Activated CD4-positive, alpha-beta T cell treated with anti-CD3 and anti-CD28 coated beads, Interleukin-2, amount 50 U/mL, for 4 hours (primary cell): Measurements from ENCODE around the gene MAP3K4.
A peak's percentile ranks its signal among the peaks of the same experiment; 100 is the strongest.
"Not testable (repeated sequence)": the region's sequence is repeated elsewhere in the genome, so short reads cannot be mapped to it uniquely, and the experiment has no call there.

ENCODE experiments used
- DNase-seq, 2 experiments: peaks; one replicate each; pipeline ENCODE4 v3.0.0-alpha.2; 2020

Gene MAP3K4

GRCh38 chr6:161091972-161092701 is 100.6 kb downstream of the MAP3K4 start:
- no peak for DNase-seq

GRCh38 chr6:161094955-161095354 is 103.4 kb downstream of the MAP3K4 start:
- no peak for DNase-seq

- no peak for DNase-seq
These were observed 104.3 kb downstream of the MAP3K4 start for GRCh38 chr6:161095916-161096315.

GRCh38 chr6:161100072-161100471 is 108.5 kb downstream of the MAP3K4 start:
- no peak for DNase-seq

GRCh38 chr6:161101517-161101916 is 109.9 kb downstream of the MAP3K4 start:
- DNase-seq = no peak

- DNase-seq = no peak
These were observed 111.9 kb downstream of the MAP3K4 start for GRCh38 chr6:161103475-161103874.

GRCh38 chr6:161104966-161105365 is 113.4 kb downstream of the MAP3K4 start:
- DNase-seq = no peak

GRCh38 chr6:161105408-161105807 is 113.8 kb downstream of the MAP3K4 start:
- DNase-seq = no peak

- DNase-seq = no peak
These were observed 116.5 kb downstream of the MAP3K4 start for GRCh38 chr6:161107779-161108730.

GRCh38 chr6:161108916-161109315 is 117.3 kb downstream of the MAP3K4 start:
- DNase-seq = no peak

- no peak for DNase-seq
These were observed 117.8 kb downstream of the MAP3K4 start for GRCh38 chr6:161109366-161109765.

GRCh38 chr6:161110028-161110779 is 118.6 kb downstream of the MAP3K4 start:
- no peak for DNase-seq

- no peak for DNase-seq
These were observed 119.7 kb downstream of the MAP3K4 start for GRCh38 chr6:161111261-161111660.

GRCh38 chr6:161115468-161115867 is 123.9 kb downstream of the MAP3K4 start:
- no peak for DNase-seq

- DNase-seq = no peak
These were observed 125.0 kb downstream of the MAP3K4 start for GRCh38 chr6:161116554-161116953.

GRCh38 chr6:161117308-161117707 is 125.7 kb downstream of the MAP3K4 start:
- no peak for DNase-seq

- no peak for DNase-seq
These were observed 126.4 kb downstream of the MAP3K4 start for GRCh38 chr6:161117942-161118341.

- not testable (repeated sequence) for DNase-seq
These were observed 131.8 kb downstream of the MAP3K4 start for GRCh38 chr6:161123319-161123718.

- DNase-seq = no peak
These were observed 134.0 kb downstream of the MAP3K4 start for GRCh38 chr6:161125591-161125990.

- DNase-seq = no peak
These were observed 135.6 kb downstream of the MAP3K4 start for GRCh38 chr6:161127071-161127740.

- no peak for DNase-seq
These were observed 136.7 kb downstream of the MAP3K4 start for GRCh38 chr6:161128230-161128629.

GRCh38 chr6:161128680-161129196 is 137.2 kb downstream of the MAP3K4 start:
- peak; percentile 16 to 23 for DNase-seq
